HG02840 (cell line): ENCODE results near the gene NEBL.

ENCODE experiments used
- ATAC-seq: cut with Tn5 transposase; IDR thresholded peaks from one replicate; pipeline ENCODE4 v1.9.1; 2021; ENCODE audit warnings: mild to moderate bottlenecking, moderate library complexity, moderate number of reproducible peaks; ENCODE audit not compliant: unreplicated experiment, low FRiP score

NEBL gene

DNA sequence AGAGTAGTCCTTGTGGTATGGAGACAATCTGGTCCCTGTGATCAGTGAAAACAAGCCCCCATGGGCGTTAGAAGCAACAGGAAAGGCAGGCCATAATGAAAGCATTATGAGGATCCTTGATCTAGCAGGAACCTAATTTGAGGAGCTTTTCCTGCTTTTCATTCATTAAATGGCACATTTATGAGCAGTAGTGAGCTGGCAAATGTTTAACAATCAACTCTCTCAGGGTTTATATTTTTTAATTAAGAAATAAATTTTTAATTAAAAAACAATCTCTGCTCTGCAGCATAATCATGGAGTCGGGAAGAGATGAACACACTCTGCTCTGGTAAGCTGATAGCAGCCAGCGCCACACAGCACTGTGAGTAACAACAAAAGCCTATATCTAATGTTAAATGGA is 11.3 kb upstream of the NEBL start:
- ATAC-seq = no peak

GRCh38 chr10:20903635-20904390 is 6.7 kb upstream of the NEBL start:
- no peak for ATAC-seq

GRCh38 chr10:20901110-20901509 is 4.0 kb upstream of the NEBL start:
- ATAC-seq = no peak

GRCh38 chr10:20898866-20899535 is 1.9 kb upstream of the NEBL start:
- no peak for ATAC-seq

DNA sequence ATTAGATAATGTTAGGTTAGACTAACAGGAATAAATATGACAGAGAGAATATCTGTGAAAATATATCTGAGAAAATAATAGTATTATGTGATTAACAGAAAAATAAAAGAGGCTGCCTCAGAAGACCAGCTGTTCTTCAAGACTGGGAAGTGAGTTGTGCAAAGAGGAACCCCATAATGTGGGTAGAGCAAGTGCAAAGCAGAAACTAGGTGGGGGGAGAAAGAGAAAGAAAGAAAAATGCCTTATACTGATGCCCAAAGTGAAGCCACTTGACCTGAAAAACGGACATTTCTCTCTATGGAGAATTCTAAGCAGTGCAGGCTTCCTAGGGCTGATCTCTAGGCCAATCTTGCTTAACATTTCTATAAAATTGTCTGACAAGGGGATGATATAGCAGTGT is 3.8 kb downstream of the NEBL start:
- ATAC-seq = no peak

DNA sequence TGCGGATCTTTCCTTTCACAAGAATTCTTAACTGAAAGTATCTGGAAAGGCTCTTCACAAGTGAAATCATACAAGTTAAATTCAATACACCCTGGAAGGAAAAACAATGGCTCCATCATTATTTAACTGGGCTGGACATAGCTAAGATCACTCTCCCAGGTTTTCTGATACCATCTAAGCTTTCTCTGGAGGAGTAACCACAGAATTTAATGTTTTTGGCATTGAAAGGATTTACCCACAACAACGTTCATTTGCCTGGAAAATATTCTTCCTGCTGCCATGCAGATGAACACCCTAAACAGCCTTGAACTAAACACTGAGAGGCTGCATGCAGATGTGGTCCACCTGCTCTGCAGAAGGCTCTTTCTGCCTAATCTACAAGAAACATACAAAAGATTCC is 4.3 kb downstream of the NEBL start:
- ATAC-seq = no peak

- ATAC-seq = no peak
These were observed 5.0 kb downstream of the NEBL start for GRCh38 chr10:20892011-20892585.

GRCh38 chr10:20891338-20891714 is 5.8 kb downstream of the NEBL start:
- no peak for ATAC-seq

DNA sequence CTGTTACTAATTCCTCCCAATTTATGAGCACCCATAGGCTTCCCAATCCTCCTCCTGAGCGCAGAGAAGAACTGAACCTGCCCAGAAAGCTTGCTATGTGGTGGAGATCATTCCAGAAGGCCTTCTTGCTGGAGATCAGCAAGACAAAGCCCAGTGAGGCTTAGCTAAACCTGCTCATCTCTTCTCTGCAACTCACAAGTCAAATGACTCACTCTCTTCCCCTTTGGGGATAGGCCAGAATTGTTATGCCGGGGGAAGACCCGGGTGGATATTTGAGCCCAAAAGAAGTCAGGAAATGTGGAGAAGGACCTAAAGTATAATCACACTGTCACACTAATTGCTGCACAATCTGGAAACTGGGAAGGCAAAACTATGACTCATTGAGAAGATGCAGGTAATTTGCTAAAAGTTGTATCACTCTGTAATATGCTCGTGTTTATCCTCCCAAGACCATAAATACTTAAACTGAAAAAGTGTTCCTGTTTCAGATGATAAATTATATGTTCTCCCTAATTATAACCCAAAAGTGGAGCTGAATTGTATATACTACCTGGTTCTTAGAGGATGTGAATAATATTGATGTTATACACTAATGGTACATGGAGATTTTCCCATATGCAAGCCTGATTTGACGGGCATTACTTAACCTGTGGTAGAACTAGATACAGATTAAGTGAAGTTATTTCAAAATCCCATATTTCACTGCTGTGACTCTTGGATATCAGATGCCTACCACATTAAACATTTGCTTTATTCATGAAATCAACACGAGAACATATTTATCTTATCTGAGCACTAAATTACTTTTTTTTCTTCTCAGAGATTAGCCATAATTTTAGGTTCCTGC is 6.4 kb downstream of the NEBL start:
- no peak for ATAC-seq

- no peak for ATAC-seq
These were observed 7.1 kb downstream of the NEBL start for GRCh38 chr10:20890009-20890408.

DNA sequence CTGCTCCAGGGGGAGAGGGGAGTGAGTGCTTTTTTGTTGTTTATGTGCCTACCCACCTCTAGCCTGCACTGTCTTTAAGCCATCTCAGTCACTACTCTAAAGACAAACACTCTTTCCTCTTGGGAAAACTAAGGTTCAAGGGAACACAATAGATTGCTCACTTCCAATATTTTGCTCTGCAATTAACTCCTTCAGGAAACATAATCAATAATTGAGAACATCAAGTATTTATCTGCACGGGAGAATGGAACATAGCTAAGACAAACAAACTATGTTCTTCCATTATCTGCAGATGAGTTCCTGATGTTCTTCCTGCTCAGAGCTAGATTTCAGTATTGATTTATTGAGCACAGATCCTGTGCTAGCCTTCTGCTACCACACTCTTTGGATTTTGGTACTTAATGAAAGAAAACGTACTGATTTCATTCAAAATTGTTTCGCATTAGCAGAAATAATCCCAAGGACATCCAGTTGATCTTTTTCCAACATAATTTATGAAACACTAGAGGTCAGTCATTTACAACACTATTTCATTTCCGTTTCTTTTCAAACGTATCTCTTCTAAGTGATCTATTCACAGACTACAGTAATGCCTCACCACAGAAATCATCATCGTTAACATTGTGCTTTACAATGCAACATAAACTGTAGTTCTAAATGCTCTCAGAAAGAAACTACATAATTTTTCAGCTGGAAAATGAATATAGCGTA is 8.3 kb downstream of the NEBL start:
- ATAC-seq = no peak

- no peak for ATAC-seq
These were observed 9.2 kb downstream of the NEBL start for GRCh38 chr10:20887706-20888555.

- no peak for ATAC-seq
These were observed 11.4 kb downstream of the NEBL start for GRCh38 chr10:20885678-20886077.

GRCh38 chr10:20883552-20883951 is 13.6 kb downstream of the NEBL start:
- ATAC-seq = no peak

GRCh38 chr10:20882091-20882490 is 15.0 kb downstream of the NEBL start:
- ATAC-seq = no peak

GRCh38 chr10:20879136-20879535 is 18.0 kb downstream of the NEBL start:
- no peak for ATAC-seq

- ATAC-seq = no peak
These were observed 18.8 kb downstream of the NEBL start for GRCh38 chr10:20877986-20878983.

- ATAC-seq = no peak
These were observed 19.6 kb downstream of the NEBL start for GRCh38 chr10:20877554-20877953.
